Right forelimb (tissue), 1 donor: ENCODE measurements around the gene ADRA2B.

Source experiments
- DNase-seq: peaks from one replicate; pipeline ENCODE4 v3.0.0-alpha.2; 2018

Gene ADRA2B

DNA sequence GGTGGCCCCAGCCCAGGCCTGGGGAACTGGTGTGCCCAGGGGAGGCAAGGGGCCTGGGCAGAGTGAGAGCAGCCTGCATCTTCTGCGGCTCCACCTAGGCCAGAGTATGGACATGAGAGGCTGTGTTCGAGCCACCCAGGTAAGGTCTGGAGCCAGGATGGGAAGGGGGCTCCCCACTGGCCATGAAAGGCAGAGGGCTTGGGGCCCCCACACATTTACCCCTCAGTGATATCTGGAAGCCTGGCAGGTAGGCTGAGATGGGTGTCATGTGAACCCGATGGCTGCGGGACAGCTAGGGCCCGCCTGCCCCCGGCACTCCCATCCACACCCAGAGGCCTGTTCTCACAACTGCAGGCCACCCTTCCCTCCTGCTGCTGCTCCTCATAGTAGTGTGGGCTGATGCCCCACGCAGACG, 13.2 kb downstream of the ADRA2B start:
- DNase-seq, result no peak

DNA sequence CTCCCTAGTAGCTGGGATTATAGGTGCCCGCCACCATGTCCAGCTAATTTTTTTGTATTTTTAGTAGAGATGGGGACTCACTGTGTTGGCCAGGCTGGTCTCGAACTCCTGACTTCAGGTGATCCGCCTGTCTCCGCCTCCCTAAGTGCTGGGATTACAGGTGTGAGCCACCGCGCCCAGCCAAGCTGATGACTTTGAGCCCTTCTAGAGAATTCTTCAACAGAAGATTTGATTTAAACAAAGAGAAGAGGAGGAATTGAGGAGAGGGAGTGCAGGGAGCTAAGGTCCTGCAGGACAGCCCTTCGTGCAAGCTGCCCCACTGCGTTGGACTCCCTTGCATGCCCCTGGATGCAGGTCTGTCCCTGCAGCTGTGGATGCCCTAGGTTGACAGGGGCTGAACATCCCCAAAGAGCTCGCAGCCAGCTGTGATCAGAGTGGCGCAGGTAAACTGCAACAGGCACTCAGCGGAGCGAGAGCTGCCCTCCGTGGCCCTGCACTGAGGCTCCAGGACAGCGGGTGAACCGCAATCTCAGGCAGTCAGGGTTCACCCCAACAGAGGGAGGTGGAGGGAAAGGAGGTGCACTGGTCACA, 13.7 kb downstream of the ADRA2B start:
- no peak for DNase-seq

DNA sequence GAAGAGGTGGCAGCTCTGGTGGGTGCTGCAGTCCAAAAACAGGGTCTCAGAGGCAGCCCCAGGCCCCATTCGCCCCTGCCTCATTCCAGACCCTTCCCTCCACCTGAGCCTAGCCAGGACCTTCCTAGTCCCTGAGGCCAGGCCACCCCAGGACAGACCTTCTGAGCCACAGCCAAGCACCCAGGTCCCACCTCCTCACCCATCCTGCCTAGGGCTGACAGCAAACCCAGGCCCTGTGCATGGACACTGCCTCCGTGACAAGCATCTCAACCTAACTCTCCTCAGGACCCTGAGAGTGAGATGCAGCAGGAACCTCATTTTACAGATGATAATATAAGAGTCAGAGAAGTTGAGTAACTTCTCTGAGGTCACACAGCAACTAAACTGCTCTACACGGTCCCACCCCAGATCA, 15.5 kb downstream of the ADRA2B start:
- no peak for DNase-seq

GRCh38 chr2:96099861-96100798, 16.2 kb downstream of the ADRA2B start:
- peak; percentile 39 for DNase-seq

GRCh38 chr2:96098900-96099590, 17.3 kb downstream of the ADRA2B start:
- peak; percentile 43 for DNase-seq

DNA sequence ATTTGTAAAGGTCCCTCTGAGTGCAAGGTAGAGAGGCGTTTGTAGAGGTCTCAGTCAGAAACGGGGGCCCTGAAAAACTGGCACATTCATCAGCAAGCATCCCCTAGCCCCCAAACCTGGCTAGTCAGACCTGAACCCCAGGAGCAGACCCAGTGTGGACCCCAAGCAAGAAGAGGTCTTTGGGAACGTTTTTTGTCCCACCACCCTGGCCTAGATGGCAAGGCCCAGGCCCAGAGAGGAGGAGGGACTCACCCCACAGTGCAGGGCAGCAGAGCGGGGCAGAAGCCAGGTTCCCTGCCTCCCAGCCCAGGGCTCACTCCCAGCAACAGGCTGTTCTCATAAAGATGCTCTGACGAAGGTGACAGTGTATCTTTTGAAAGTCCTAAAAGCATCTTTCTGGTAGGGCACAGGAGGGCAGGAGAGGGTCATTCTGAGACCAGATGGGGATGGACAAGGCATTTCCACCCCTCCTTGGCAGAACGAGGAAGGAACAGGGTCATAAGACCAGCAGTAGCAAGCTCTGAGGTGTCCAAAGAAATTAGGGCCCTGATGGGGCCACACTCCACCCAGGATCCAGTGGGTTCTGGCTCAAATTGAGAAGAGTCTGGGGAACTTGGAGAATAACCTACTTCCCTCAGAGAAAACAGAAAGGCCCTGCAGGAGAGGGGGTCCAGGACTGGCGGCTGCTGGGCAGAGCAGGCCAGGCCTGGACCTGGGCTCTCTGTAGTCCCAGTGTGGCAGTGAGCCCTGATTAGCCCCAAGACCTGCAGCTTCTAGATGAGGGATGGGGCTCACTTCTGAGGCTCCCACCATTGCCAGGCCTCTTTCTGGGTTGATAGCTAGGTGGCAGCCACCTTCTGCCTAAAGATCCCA, 18.2 kb downstream of the ADRA2B start:
- peak; percentile 21 for DNase-seq

GRCh38 chr2:96097441-96097840, 18.9 kb downstream of the ADRA2B start:
- no peak for DNase-seq

- no peak for DNase-seq
Observed at GRCh38 chr2:96095116-96095636, 21.2 kb downstream of the ADRA2B start.

- DNase-seq, result no peak
Observed at GRCh38 chr2:96093528-96093927, 22.8 kb downstream of the ADRA2B start.

GRCh38 chr2:96092951-96093350, 23.4 kb downstream of the ADRA2B start:
- no peak for DNase-seq

- no peak for DNase-seq
Observed at GRCh38 chr2:96092573-96092877, 23.8 kb downstream of the ADRA2B start.

- DNase-seq, result no peak
Observed at GRCh38 chr2:96091711-96092572, 24.4 kb downstream of the ADRA2B start.

- DNase-seq, result no peak
Observed at GRCh38 chr2:96091141-96091710, 25.1 kb downstream of the ADRA2B start.

GRCh38 chr2:96090196-96090926, 26.0 kb downstream of the ADRA2B start:
- DNase-seq, result no peak

DNA sequence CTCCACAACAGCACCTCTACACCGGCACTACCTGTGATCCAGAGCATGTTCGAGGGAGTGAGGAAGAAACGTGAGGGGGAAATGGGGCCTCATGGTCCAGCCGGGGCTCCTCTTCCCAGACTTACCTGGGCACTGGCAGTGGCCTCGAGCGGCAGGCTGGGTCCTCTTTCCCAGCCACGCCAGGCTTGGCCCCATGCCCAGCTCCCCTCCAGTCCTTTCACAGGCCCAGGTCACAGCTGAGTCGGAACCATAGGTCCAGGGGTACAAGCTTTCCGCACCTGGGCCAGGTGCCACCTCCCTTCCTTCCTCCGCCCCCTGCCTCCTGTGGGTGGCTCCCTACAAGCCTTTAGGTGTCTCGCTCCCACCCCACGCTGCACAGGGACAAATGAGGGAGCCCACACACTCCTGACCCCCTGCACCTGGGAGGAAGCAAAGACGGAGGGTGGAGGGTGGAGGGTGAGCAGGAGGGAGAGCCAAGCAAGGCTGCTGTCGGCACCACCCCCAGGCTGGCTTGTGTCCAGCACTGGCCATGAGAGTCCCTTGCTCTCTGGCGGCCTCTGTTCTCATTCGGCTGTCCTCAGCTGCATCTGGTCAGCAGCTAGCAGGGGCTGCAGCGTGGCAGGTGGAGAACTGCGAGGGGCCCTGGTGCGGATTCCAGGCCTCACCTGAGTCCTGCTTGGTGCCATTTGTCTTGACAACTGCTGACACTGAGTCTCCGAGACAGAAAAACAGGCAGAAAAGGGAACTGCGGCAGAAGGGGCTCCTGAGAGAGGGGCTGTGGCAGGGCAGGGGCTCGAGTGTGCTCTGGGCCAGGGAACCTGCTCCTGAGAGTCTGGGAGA, 26.8 kb downstream of the ADRA2B start:
- DNase-seq, result no peak

DNA sequence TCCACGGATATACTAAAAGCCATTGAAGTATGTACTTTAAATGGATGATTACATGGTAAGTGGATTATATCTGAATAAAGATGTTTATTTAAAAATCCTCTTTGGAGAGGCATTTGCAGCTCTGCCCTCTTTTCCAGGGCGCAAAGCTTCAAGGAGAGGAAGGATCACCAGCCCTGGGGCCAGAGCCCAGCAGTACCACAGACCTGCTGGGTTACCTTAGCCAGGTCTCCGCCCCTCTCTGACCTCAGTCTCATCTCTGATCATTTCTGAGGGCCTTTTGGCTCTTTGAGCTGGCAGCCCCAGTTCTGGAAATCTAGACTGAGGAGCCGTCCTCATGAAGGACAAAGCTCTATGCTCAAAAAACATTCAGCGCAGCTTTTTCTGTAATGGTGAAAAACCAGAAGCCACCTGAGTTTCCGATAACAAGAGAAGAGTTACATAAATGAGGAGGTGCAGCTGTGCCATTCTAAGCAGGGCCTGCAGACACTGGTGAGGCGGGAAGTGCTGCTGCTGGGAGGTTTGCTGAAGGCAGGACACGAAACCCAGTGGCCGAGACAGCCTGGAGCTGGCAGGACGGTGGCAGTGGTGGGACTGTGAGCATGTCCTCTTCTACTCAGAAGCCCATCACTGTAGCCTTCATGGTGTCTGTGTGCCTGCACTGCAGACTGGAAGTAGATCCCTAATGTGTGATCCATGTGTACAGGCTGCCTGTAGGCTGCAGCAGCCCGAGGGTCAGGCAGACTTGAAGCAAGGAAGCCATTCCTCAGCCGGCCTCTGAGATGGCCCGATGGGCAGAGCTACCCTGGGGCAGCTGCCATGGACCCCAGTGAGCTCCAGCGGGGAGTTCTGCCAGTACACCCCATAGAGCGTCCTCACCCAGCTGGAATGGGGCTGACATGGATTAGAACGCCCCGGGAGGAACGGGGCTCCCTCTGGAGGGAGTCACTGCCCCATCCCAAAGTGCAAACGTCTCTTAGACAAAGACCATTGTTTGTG, 27.7 kb downstream of the ADRA2B start:
- DNase-seq, result no peak

GRCh38 chr2:96087130-96087529, 29.2 kb downstream of the ADRA2B start:
- DNase-seq, result no peak
